Spleen (tissue), 7 donors: ENCODE results near the gene POMT1.

ENCODE experiments used
- CTCF ChIP-seq, 11 experiments: fragments of 200-600 bp in 7 of 11; fragments of 450-650 bp in 4 of 11; sonication (generic) in 4 of 11; IDR thresholded peaks in 8 of 11; conservative IDR thresholded peaks in 3 of 11; 1 replicate in 7 of 11; 2 replicates in 4 of 11; pipeline versions ENCODE4 v1.4.0 to v1.8.0; 2016 to 2021; ENCODE audit warnings: antibody characterized with exemption in 11 of 11, inconsistent platforms in 4 of 11, mild to moderate bottlenecking in 1 of 11
- POLR2A ChIP-seq, 3 donors: fragments of 450-650 bp; IDR thresholded peaks; one replicate each; pipeline ENCODE4 v1.5.1; 2017; ENCODE audit warnings: antibody characterized with exemption in 3 of 3, mild to moderate bottlenecking in 1 of 3
- donor health status: DM: no; HTN: no; CAD: no; lungs with moderate emphysema.
- donor health status: DM: no; HTN: no; CAD: no.
- donor health status: DM: no; HTN: no; CAD: no.

GRCh38 chr9:131524665-131525315 is 22.1 kb downstream of the POMT1 start:
- no peak for TF ChIP-seq CTCF (IDR thresholded peaks at IDR 0.05 in 8 of 11, conservative IDR thresholded peaks at IDR 0.05 in 3 of 11)
- TF ChIP-seq POLR2A (IDR thresholded peaks at IDR 0.05) = no peak
